ENCODE measurements around the gene GPX4. TPM values are rescaled to one million over a fixed set of nuclear protein-coding genes. Genes with fewer than 3 reads are reported as not detected.

The GPX4 gene
- 357 and 567 TPM in 2 replicates for total RNA-seq

DNA sequence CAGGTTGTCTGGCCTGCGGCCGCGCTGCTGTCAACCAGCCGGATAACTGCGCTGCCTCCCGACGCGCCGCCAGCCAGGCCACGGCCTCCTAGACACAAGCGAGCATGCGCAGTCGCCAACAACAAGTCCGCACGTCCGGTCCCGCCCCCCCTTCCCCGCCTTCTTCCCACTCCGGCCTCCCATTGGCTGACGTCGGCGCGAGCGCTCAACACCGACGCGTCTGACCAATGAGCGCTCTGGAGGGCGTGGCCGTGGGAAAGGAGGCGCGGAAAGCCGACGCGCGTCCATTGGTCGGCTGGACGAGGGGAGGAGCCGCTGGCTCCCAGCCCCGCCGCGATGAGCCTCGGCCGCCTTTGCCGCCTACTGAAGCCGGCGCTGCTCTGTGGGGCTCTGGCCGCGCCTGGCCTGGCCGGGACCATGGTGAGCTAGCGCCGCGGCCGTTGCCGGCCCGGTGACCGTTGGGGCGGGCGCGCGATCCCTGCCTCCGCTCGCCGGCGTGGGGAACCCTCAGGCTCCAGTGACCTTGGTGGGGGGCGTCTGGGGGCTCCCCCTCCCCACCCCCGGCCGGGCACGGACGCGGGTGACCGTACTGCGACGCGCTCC lies at the start of gene GPX4:
TSS of gene GPX4 (plus strand) at position 287 of the 603 bp plus-strand sequence. CDS start at position 337, 50 bp downstream.

GRCh38 chr19:1066748-1067340 lies 37.0 kb upstream of the GPX4 start, which contains the start of gene ARHGAP45:
Gene ARHGAP45 (plus strand): TSS chr19:1067167. CDS start chr19:1067406, 239 bp downstream.

GRCh38 chr19:1094978-1095701 lies 8.7 kb upstream of the GPX4 start, which contains the start of gene POLR2E:
Gene POLR2E (minus strand): TSS chr19:1095375. CDS start chr19:1095315, 60 bp downstream.

Other genes starting within 250 kb of the GPX4 start
- 0.91 and 262 TPM in 2 replicates for gene CFD, start 244.3 kb upstream of the GPX4 start, total RNA-seq
- 45.9 and 54.3 TPM in 2 replicates for gene MED16, start 210.8 kb upstream of the GPX4 start, total RNA-seq
- gene RNU6-9, start 210.5 kb upstream of the GPX4 start, total RNA-seq = not detected in 2 replicates
- 51.7 and 56.2 TPM in 2 replicates for gene R3HDM4, start 190.8 kb upstream of the GPX4 start, total RNA-seq
- gene KISS1R, start 186.7 kb upstream of the GPX4 start, total RNA-seq = 0.39 TPM in 1 of 2 replicates, not detected in the other
- gene ARID3A, start 178.0 kb upstream of the GPX4 start, total RNA-seq = 12.2 and 14.5 TPM in 2 replicates
- gene WDR18, start 119.6 kb upstream of the GPX4 start, total RNA-seq = 49.1 and 54.8 TPM in 2 replicates
- gene GRIN3B, start 103.6 kb upstream of the GPX4 start, total RNA-seq = 1.6 and 2.0 TPM in 2 replicates
- 126 and 158 TPM in 2 replicates for gene TMEM259, start 82.9 kb upstream of the GPX4 start, total RNA-seq
- not detected in 2 replicates for gene RNU6-2, start 82.5 kb upstream of the GPX4 start, total RNA-seq
- 265 and 382 TPM in 2 replicates for gene CNN2, start 77.4 kb upstream of the GPX4 start, total RNA-seq
- gene ABCA7, start 63.9 kb upstream of the GPX4 start, total RNA-seq = 1.9 and 3.3 TPM in 2 replicates
- 3.4 and 4.5 TPM in 2 replicates for gene ARHGAP45, start 36.8 kb upstream of the GPX4 start, total RNA-seq
- 207 and 220 TPM in 2 replicates for gene POLR2E, start 8.6 kb upstream of the GPX4 start, total RNA-seq
- 33.7 and 63.0 TPM in 2 replicates for gene SBNO2, start 70.3 kb downstream of the GPX4 start, total RNA-seq
- gene STK11, start 101.8 kb downstream of the GPX4 start, total RNA-seq = 63.7 and 77.8 TPM in 2 replicates
- gene CBARP, start 134.0 kb downstream of the GPX4 start, total RNA-seq = 1.9 and 4.5 TPM in 2 replicates
- gene ATP5F1D, start 137.8 kb downstream of the GPX4 start, total RNA-seq = 85.8 and 140 TPM in 2 replicates
- 25.0 and 75.9 TPM in 2 replicates for gene MIDN, start 144.6 kb downstream of the GPX4 start, total RNA-seq
- gene CIRBP, start 165.3 kb downstream of the GPX4 start, total RNA-seq = 239 and 297 TPM in 2 replicates
- gene FAM174C, start 171.5 kb downstream of the GPX4 start, total RNA-seq = 57.6 and 62.4 TPM in 2 replicates
- gene EFNA2, start 181.9 kb downstream of the GPX4 start, total RNA-seq = not detected in 2 replicates